ENCODE data around the gene ULK1.

ULK1 gene

DNA sequence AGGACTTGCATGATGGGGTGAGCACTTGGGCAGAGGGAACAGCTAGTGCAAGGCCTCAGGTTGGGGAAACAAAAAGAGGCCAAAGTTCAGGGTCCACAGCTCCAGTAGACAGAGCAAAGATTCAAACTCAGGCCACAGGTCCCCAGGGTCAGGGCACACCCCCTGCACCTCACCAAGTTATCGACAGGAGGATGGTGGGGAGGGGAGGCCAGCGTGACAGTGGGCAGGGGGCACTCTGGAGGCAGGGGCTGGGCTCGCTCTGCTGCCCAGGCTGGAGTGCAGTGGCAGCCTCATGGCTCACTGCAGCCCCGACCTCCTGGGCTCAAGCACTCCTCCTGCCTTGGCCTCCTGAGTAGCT lies 32.4 kb upstream of the ULK1 start:
- in situ Hi-C loops (cut with HindIII; ENCODE audit: low sequenced_read_pairs) = no loop called here
- DNase-seq (ENCODE audit: low read depth, low spot score) = no peak
- TF ChIP-seq, protein P1, sequence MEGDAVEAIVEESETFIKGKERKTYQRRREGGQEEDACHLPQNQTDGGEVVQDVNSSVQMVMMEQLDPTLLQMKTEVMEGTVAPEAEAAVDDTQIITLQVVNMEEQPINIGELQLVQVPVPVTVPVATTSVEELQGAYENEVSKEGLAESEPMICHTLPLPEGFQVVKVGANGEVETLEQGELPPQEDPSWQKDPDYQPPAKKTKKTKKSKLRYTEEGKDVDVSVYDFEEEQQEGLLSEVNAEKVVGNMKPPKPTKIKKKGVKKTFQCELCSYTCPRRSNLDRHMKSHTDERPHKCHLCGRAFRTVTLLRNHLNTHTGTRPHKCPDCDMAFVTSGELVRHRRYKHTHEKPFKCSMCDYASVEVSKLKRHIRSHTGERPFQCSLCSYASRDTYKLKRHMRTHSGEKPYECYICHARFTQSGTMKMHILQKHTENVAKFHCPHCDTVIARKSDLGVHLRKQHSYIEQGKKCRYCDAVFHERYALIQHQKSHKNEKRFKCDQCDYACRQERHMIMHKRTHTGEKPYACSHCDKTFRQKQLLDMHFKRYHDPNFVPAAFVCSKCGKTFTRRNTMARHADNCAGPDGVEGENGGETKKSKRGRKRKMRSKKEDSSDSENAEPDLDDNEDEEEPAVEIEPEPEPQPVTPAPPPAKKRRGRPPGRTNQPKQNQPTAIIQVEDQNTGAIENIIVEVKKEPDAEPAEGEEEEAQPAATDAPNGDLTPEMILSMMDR (IDR thresholded peaks at IDR 0.05; ENCODE audit: low read depth, low read length) = no peak
- no peak overlapping the region for H3K4me3 ChIP-seq (ENCODE audit: low read depth, low read length)

GRCh38 chr12:131862600-131862993 lies 31.8 kb upstream of the ULK1 start:
- no peak overlapping the region for H3K4me3 ChIP-seq (ENCODE audit: low read depth, low read length)
- in situ Hi-C loops (cut with HindIII; ENCODE audit: low sequenced_read_pairs) = no loop called here
- no peak for DNase-seq (ENCODE audit: low read depth, low spot score)
- TF ChIP-seq, protein P1 (IDR thresholded peaks at IDR 0.05; ENCODE audit: low read depth, low read length) = no peak

DNA sequence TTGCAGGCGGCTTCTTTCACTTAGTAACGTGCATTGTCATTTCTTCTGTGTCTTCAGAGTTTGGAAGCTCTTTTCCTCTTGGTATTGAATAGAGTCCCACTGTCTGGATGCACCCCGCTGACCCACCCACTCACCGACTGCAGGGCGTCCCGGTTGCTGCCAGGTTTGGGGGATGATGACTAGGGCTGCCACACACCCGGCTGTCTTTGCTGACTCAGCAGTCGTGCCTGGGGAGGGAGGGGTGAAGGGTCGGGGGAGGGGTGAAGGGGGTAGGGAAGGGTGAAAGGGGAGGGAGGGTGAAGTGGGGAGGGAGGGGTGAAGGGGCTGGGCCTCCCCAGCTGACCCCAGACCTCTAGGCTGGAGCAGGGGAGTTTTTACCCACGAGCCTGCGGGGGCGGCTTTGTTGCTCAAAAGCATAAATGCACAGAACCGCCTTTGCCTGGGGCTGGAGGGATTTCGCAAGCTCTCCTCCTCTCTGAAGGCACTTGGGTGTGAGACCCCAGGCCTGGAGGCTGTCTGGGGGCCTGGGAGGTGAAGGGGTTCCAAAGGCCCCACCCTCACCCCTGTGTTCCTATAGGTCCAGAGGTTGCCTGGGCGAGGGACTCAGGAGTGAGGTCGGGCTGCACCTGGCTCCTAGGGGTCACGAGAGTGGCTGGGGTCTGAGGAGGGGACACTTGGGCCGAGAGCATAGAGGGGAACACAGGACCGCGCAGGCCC lies 31.3 kb upstream of the ULK1 start:
- H3K4me3 ChIP-seq (ENCODE audit: low read depth, low read length) = no peak overlapping the region
- in situ Hi-C loops (cut with HindIII; ENCODE audit: low sequenced_read_pairs) = no loop called here
- peak; percentile 33 for DNase-seq (ENCODE audit: low read depth, low spot score)
- TF ChIP-seq, protein P1 (IDR thresholded peaks at IDR 0.05; ENCODE audit: low read depth, low read length) = no peak

- DNase-seq (ENCODE audit: low read depth, low spot score) = no peak
- H3K4me3 ChIP-seq (ENCODE audit: low read depth, low read length) = no peak overlapping the region
- TF ChIP-seq, protein P1 (IDR thresholded peaks at IDR 0.05; ENCODE audit: low read depth, low read length) = no peak
- in situ Hi-C loops (cut with HindIII; ENCODE audit: low sequenced_read_pairs) = no loop called here
These were observed 30.6 kb upstream of the ULK1 start for GRCh38 chr12:131863711-131864396.

- H3K4me3 ChIP-seq (ENCODE audit: low read depth, low read length) = no peak overlapping the region
- TF ChIP-seq, protein P1 (IDR thresholded peaks at IDR 0.05; ENCODE audit: low read depth, low read length) = no peak
- DNase-seq (ENCODE audit: low read depth, low spot score) = no peak
- in situ Hi-C loops (cut with HindIII; ENCODE audit: low sequenced_read_pairs) = no loop called here
These were observed 30.0 kb upstream of the ULK1 start for GRCh38 chr12:131864469-131864868.

- in situ Hi-C loops (cut with HindIII; ENCODE audit: low sequenced_read_pairs) = no loop called here
- DNase-seq (ENCODE audit: low read depth, low spot score) = peak; percentile 64
- TF ChIP-seq, protein P1 (IDR thresholded peaks at IDR 0.05; ENCODE audit: low read depth, low read length) = no peak
- no peak overlapping the region for H3K4me3 ChIP-seq (ENCODE audit: low read depth, low read length)
These were observed 29.1 kb upstream of the ULK1 start for GRCh38 chr12:131865180-131865875.
